ENCODE results near the gene MAD1L1. TPM values are rescaled to one million over a fixed set of nuclear protein-coding genes. Genes with fewer than 3 reads are reported as not detected.

The MAD1L1 gene
- total and polyA plus RNA-seq, 4 donors: 12.8 to 20.7 (median 16.5) TPM

DNA sequence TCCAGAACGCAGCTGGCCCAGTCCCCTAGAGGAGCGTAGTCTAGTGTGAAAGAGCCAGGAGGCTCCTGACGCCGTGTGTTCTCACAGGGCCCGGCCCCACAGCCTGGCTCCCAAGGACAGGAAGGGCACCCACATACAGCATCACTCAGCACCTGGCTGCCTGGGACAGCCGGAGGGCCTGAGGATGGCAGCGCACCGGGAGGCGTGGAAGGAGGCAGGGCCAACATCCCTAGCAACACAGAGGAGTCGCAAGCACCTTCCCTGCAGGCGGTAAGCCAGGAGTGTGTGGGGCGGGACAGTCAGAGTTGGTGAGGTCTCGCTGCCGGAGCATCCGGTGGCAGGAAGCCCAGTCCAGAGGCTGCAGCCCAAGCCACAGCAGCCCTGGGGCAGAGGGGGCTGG is 125.8 kb downstream of the MAD1L1 start:
- TF ChIP-seq RXRA (IDR thresholded peaks at IDR 0.05): no peak
- TF ChIP-seq, protein P1, sequence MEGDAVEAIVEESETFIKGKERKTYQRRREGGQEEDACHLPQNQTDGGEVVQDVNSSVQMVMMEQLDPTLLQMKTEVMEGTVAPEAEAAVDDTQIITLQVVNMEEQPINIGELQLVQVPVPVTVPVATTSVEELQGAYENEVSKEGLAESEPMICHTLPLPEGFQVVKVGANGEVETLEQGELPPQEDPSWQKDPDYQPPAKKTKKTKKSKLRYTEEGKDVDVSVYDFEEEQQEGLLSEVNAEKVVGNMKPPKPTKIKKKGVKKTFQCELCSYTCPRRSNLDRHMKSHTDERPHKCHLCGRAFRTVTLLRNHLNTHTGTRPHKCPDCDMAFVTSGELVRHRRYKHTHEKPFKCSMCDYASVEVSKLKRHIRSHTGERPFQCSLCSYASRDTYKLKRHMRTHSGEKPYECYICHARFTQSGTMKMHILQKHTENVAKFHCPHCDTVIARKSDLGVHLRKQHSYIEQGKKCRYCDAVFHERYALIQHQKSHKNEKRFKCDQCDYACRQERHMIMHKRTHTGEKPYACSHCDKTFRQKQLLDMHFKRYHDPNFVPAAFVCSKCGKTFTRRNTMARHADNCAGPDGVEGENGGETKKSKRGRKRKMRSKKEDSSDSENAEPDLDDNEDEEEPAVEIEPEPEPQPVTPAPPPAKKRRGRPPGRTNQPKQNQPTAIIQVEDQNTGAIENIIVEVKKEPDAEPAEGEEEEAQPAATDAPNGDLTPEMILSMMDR (IDR thresholded peaks at IDR 0.05; ENCODE audit: low read depth, low read length, missing input control): no peak
- TF ChIP-seq ATF3 (IDR thresholded peaks at IDR 0.05): no peak
- TF ChIP-seq RAD21 (IDR thresholded peaks at IDR 0.05): no peak
- TF ChIP-seq TAF1 (conservative IDR thresholded peaks at IDR 0.05): no peak
- TF ChIP-seq YY1 (IDR thresholded peaks at IDR 0.05): no peak
- no peak for TF ChIP-seq HNF4G (IDR thresholded peaks at IDR 0.05)
- no peak for TF ChIP-seq ZBTB33 (IDR thresholded peaks at IDR 0.05)
- no peak for TF ChIP-seq JUND (IDR thresholded peaks at IDR 0.05)
- TF ChIP-seq, protein P2, sequence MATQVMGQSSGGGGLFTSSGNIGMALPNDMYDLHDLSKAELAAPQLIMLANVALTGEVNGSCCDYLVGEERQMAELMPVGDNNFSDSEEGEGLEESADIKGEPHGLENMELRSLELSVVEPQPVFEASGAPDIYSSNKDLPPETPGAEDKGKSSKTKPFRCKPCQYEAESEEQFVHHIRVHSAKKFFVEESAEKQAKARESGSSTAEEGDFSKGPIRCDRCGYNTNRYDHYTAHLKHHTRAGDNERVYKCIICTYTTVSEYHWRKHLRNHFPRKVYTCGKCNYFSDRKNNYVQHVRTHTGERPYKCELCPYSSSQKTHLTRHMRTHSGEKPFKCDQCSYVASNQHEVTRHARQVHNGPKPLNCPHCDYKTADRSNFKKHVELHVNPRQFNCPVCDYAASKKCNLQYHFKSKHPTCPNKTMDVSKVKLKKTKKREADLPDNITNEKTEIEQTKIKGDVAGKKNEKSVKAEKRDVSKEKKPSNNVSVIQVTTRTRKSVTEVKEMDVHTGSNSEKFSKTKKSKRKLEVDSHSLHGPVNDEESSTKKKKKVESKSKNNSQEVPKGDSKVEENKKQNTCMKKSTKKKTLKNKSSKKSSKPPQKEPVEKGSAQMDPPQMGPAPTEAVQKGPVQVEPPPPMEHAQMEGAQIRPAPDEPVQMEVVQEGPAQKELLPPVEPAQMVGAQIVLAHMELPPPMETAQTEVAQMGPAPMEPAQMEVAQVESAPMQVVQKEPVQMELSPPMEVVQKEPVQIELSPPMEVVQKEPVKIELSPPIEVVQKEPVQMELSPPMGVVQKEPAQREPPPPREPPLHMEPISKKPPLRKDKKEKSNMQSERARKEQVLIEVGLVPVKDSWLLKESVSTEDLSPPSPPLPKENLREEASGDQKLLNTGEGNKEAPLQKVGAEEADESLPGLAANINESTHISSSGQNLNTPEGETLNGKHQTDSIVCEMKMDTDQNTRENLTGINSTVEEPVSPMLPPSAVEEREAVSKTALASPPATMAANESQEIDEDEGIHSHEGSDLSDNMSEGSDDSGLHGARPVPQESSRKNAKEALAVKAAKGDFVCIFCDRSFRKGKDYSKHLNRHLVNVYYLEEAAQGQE (IDR thresholded peaks at IDR 0.05): no peak
- no peak for TF ChIP-seq HNF4A (conservative IDR thresholded peaks at IDR 0.05)
- WGBS: 88% methylated on average over 15 of the region's 15 CpGs
- H3K27me3 ChIP-seq (ENCODE audit: control insufficient read depth in 4 of 4, insufficient read depth in 4 of 4, low read length in 3 of 4): no peaks in the 10 kb centered on the region
- DNase-seq (ENCODE audit: low spot score): no peak
- no peak overlapping the region for H3K9ac ChIP-seq (ENCODE audit: low read depth in 1 of 2, low read length in 2 of 2)
- peaks cover 0 to 2% (median 0%) of the 10 kb centered on the region in 4 donors for H3K4me1 ChIP-seq (ENCODE audit: control insufficient read depth in 4 of 4, insufficient read depth in 4 of 4, low read length in 3 of 4)
- no peaks in the 10 kb centered on the region for H3K9me3 ChIP-seq (ENCODE audit: control insufficient read depth in 4 of 4, low read length in 3 of 4)
- no peak overlapping the region for H3K27ac ChIP-seq (ENCODE audit: low read depth in 1 of 2, low read length in 2 of 2)
- H3K4me3 ChIP-seq (ENCODE audit: low read depth in 1 of 3, low read length in 3 of 3): no peak overlapping the region
- H3K36me3 ChIP-seq (ENCODE audit: control insufficient read depth in 4 of 4, insufficient read depth in 3 of 4, low read depth in 1 of 4, low read length in 3 of 4): no peaks in the 10 kb centered on the region

GRCh38 chr7:2106440-2106839 is 126.3 kb downstream of the MAD1L1 start:
- H3K4me3 ChIP-seq (ENCODE audit: low read depth in 1 of 3, low read length in 3 of 3): no peak overlapping the region
- no peak overlapping the region for H3K27ac ChIP-seq (ENCODE audit: low read depth in 1 of 2, low read length in 2 of 2)
- H3K4me1 ChIP-seq (ENCODE audit: control insufficient read depth in 4 of 4, insufficient read depth in 4 of 4, low read length in 3 of 4): peaks cover 0 to 2% (median 0%) of the 10 kb centered on the region in 4 donors
- no peaks in the 10 kb centered on the region for H3K27me3 ChIP-seq (ENCODE audit: control insufficient read depth in 4 of 4, insufficient read depth in 4 of 4, low read length in 3 of 4)
- no peak for DNase-seq (ENCODE audit: low spot score)
- no peaks in the 10 kb centered on the region for H3K9me3 ChIP-seq (ENCODE audit: control insufficient read depth in 4 of 4, low read length in 3 of 4)
- H3K9ac ChIP-seq (ENCODE audit: low read depth in 1 of 2, low read length in 2 of 2): no peak overlapping the region
- no peak for TF ChIP-seq JUND (IDR thresholded peaks at IDR 0.05)
- no peak for TF ChIP-seq NR2F2 (IDR thresholded peaks at IDR 0.05)
- no peak for TF ChIP-seq HNF4A (conservative IDR thresholded peaks at IDR 0.05)
- TF ChIP-seq ZBTB33 (IDR thresholded peaks at IDR 0.05): no peak
- TF ChIP-seq, protein P3, sequence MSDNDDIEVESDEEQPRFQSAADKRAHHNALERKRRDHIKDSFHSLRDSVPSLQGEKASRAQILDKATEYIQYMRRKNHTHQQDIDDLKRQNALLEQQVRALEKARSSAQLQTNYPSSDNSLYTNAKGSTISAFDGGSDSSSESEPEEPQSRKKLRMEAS (IDR thresholded peaks at IDR 0.05): no peak
- no peak for TF ChIP-seq YY1 (IDR thresholded peaks at IDR 0.05)
- no peak for TF ChIP-seq TAF1 (conservative IDR thresholded peaks at IDR 0.05)
- no peaks in the 10 kb centered on the region for H3K36me3 ChIP-seq (ENCODE audit: control insufficient read depth in 4 of 4, insufficient read depth in 3 of 4, low read depth in 1 of 4, low read length in 3 of 4)
- 97% methylated on average over 12 of the region's 12 CpGs for WGBS
